ENCODE results near the gene KRTCAP2.
A peak's percentile ranks its signal among the peaks of the same experiment; 100 is the strongest.
"Not testable (repeated sequence)": the region's sequence is repeated elsewhere in the genome, so short reads cannot be mapped to it uniquely, and the experiment has no call there.

Gene KRTCAP2

DNA sequence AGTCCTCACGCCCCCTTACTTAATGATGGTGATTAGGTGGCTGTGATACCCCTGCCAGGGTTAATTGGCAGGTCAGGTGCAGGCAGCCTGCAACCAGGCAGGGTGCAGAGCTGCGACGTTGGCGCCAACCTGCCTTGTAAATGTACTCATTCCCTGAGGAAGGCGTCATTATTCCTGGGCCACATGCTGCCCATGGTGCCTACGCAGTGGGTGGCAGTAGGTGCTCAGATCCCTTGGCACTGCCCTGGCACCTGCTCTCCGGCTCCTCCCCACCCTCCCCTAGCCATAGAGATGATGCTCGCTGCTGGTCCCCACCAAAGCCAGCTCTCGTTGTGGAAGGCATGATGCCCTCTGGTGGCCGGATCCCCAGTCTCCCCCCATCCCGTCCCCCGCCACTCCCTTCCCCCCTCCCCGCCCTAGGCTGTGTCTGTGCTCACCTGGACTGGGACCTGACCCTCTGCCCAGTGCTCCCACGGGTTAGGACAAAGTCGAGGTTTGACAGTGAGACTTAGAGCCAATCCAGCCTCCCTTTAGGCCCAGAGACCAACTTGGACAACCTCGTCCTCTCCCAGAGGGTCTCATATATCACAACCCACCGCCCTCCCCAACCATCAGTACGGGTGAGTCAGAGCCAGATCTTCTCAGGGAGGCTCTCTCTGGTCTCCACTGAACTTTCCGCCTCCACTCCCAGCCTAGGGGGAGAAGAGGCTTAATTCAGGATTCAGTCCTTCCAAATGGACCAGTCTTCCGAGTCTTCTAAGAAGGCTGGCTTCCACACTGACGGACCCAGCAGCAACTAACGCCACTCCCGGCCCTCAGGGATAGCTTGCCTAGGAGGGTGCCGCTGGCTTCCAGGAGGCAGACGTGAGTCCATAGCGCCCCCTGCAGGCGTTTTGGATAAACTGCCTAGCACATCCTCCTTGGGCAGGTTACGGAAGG lies 5.7 kb downstream of the KRTCAP2 start:
- peak; percentile 47 for DNase-seq

DNA sequence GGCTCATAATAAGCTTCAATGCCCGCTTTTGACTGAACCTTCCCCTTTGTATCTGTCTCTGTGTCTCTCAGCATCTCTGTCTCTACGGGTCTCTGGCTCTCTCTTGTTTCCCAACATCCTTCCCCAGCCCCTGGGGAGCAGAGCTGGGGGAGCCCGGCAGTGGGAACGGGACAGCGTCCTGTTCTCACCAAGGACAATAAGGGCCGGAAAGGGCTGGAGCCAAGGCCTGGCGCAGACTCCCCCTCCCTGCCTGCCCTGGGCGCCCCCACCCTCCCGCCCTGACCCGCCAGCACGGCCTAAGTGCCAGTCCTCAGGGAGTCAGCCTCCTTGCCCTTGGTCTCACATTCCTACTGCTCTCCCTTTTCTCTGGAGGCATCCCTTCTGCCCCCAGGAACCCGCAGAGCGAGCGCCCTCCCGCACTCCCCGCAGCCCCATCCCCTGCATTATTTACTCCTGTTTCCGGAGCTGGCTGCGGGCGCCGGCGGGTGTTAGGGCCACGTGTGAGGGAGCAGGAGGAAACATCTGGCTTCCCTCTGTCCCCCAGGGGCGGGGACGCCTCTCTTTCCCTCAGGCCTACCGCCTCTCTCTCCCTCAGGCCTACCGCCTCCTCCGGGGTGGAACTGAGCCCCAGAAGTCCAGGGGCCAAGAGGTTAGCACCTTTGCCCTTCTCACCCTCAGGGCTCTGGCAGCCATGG lies 6.5 kb downstream of the KRTCAP2 start:
- no peak for DNase-seq

DNA sequence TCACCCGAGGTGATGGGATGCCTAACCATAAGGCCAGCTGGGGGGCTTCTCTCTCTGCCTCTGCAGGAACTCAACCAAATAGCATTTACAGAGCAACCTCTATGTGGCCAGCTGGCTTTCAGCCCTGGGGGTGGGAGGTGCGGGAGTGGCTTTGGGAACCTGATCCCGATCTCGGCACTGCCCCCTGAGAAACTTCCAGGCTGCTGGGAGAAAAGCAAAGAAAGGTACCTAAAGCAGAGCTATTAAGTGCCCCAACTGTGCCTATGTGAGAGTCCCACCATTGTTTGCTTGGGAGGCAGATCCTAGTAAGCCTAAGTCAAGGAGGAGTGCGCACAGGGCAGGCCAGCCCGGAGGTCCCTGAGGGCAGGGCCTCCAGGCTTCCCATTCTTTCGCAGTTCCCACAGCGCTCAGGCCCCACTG lies 7.0 kb downstream of the KRTCAP2 start:
- DNase-seq = no peak

DNA sequence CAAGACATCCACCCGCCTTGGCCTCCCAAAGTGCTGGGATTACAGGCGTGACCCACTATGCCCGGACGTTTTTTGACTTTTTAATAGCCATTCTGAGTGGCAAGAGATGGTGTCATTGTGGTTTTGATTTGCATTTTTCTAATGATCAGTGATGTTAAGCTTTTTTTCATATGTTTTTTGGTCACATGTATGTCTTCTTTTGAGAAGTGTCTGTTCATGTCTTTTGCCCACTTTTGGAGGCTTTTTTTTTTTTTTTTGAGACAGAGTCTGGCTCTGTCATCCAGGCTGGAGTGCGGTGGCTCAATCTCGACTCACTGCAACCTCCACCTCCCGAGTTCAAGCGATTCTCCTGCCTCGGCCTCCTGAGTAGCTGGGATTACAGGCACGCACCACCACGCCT lies 8.5 kb downstream of the KRTCAP2 start:
- not testable (repeated sequence) for DNase-seq

DNA sequence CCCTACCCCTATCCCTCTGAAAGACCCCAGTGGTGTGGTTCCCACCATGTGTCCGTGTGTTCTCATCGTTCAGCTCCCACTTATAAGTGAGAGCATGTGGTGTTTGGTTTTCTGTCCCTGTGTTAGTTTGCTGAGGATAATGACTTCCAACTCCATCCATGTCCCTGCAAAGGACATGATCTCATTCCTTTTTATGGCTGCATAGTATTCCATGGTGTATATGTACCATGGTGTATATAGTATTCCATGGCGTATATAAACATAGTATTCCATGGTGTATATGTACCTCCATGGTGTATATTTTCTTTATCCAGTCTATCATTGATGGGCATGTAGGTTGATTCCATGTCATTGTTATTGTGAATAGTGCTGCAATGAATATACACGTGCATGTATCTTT lies 9.3 kb downstream of the KRTCAP2 start:
- DNase-seq = not testable (repeated sequence)

DNA sequence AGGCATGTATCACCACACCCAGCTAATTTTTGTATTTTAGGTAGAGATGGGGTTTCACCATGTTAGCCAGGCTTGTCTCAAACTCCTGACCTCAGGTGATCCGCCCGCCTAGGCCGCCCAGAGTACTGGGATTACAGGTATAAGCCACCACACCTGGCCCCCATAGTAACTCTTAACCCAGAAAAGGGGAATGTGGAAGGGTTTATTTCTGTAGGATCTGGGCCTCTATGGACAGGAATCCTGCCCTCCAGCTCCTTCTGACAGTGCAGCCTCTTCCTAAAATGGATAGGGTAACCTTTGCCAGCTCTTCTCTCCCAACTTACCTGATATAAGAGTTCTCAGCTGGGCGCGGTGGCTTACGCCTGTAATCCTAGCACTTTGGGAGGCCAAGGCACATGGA lies 10.5 kb downstream of the KRTCAP2 start:
- not testable (repeated sequence) for DNase-seq

DNA sequence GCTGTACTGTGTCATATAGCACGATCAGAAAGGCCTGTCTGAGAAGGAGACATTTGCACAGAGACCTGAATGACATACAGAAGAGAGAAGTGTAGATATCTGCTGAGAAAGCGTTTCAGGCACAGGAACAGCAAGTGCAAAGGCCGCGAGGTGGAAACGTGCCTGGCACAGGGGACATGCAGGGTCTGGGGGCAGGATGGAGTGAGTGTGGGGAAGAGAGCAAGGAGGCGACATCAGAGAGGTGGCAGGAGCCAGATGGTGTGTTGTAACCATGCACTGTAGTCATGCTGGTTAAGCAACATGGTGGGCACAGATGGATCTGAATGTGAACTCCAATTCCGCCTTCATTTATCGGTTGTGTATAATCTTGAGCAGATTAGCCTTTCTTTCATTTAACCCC lies 13.0 kb downstream of the KRTCAP2 start:
- no peak for DNase-seq

DNA sequence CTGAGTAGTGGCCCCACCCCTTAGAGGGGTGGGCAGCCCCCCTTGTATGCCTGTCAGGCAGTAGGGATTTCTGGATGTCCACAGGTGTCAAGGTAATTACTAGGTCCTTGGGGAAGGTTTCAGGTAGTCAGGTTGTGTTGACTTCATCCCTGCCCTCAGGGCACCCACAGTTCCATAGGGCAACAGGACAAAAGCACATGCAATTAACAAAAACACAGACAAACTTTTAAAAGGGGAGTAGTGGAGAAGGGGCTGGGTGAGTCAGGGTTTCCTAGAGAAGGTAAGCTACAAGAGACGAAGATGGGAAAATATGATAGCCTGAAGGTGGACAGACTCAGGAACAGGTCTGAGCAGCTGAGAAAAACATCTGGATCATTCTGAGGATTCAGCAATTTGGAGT lies 14.1 kb downstream of the KRTCAP2 start:
- no peak for DNase-seq

DNA sequence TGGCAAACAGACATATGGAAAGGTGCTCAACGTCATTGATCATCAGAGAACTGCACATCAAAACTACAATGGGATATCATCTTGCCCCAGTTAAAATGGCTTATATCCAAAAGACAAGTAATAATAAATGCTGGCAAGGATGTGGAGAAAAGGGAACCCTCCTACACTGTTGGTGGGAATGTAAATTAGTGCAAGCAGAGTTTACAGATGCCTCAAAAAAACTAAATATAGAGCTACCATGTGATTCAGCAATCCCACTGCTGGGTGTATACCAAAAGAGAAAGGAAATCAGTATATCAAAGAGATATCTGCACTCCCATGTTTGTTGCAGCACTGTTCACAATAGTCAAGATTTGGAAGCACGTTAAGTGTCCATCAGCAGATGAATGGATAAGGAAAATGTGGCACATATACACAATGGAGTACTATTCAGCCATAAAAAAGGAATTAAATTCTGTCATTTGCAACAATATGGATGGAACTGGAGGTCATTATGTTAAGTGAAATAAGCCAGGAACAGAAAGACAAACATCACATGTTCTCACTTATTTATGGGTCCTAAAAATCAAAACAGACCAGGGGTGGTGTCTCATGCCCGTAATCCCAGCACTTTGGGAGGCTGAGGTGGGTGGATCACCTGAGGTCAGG lies 17.0 kb downstream of the KRTCAP2 start:
- DNase-seq = not testable (repeated sequence)

DNA sequence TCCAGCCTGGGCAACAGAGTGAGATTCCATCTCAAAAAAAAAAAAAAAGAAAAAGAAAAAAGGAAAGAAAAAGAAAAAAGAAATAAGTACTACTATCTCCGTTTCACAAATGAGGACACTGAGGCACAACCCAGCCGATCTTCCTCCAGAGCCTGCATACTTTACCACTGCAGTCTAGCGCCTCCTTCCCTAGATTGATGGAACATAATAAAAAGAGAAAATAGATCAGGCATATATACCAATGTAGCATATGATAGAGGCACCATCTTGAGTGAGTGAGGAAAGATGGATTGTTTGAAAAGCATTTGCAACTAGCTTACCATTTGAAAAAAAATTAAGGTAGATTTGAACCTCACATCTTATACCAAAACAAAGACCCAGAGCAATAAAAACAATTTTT lies 27.6 kb downstream of the KRTCAP2 start:
- no peak for DNase-seq

DNA sequence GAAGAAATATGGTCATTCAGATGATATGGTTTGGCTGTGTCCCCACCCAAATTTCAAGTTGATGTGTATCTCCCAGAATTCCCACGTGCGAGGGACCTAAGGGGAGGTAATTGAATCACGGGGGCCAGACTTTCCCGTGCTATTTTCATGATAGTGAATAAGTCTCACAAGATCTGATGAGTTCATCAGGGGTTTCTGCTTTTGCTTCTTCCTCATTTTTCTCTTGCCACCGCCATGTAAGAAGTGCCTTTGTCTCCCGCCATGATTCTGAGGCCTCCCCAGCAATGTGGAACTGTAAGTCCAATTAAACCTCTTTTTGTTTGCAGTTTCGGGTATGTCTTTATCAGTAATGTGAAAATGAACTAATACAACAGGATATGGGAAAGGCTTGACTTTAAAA lies 31.4 kb downstream of the KRTCAP2 start:
- no peak for DNase-seq

DNA sequence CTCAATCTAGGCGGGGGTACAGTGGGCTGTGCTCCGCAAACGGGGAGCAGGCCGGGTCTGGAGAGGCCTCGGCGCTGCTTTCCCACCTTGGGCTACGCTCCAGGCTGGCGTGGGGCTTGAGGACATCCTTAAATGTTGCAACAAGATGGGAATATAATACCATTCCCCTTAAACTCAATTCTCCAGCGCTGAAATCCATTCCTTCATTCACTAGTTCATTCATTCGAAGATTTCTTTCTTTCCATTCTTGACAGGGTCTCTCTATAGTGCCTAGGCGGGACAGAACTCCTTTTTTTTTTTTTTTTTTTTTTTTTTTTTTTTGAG lies 32.5 kb downstream of the KRTCAP2 start:
- DNase-seq = no peak

DNA sequence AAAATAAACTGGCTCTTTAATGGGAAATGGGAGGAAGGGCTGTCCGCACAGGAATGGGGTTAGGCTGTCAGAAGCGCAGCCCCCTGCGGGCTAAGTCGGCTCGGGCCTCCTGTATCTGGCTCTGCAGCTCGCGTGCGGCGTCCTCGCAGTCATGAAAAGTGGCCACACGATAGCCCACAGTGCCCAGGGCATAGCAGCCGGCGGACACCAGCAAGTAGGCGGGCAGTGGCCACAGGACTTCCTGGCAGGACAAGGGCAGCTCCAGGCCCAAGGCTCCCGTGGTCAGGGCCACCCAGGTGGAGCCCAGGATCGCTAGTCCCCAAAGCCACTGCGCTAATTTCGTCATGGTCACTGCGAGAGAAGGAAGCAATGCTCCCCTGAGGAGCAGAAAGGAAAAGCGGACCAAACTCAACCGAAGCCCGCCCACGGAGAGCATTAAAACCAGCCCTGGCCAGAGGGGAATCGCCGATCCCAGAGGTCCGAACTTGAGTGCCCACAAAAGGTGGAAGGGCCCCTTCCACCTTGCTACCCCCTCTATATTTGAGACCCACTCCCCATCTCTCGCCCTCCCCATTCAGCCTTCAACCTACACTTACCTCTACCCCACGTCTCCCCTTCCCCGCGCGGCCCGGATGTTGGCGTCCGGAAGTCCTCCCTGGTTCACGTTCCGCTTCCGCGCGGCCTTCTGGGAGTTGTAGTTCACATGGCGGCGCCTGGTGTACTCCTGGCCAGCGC lies 33.0 kb downstream of the KRTCAP2 start, which contains the start of gene DPM3:
Gene DPM3, minus strand, starts transcription at position 637 of the 735 bp plus-strand sequence. Its CDS starts 291 bp downstream, at position 346.
- DNase-seq = peak; percentile 87

DNA sequence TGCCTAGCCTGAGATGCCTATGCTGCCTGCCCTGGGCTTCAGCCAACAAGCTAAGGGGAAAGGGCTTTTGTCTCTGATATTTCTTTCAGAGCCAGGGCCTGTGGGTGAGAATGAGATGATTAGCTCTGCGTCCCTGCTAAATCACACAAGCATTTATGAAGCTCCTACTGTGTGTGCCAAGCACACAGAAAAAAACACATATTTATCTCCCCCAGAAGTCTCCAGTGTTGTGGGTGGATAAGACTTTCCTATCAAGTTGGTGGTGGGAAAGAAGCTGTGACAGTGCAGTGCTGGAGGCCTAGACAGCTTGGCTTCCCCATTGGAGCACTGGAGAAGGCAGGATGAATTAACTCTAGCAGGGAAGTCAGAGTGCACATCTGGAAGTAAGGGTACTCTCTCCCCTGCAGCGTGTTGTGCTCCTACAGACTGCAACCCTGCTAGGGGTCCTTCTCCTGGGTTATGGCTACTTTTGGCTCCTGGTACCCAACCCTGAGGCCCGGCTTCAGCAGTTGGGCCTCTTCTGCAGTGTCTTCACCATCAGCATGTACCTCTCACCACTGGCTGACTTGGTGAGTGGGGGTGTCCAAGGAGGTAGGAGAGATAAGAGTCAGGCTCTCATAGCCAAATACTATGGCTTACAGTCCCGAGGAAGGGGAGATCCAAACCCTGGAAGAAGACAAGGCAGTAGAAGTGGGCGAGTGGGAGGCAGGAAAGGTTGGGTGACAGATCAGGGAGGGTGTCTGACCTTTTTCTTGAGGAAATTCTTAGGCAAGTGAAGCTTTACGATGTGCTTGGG lies 35.8 kb downstream of the KRTCAP2 start:
- no peak for DNase-seq

DNA sequence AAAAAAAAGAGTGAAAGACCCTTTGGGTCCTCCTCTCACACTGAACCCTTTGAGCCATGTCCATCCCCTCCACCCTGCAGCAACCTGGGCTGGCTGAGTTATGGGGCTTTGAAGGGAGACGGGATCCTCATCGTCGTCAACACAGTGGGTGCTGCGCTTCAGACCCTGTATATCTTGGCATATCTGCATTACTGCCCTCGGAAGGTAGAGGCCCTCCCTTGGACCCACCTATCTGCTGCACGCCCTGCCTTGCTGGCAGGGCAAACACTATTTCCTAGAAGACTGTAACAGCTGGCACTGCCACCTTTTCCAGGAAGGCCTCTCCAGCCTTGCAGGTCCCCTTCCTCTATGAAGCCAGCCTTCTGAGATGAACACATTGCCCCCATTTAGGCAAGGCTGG lies 36.4 kb downstream of the KRTCAP2 start:
- DNase-seq = no peak

DNA sequence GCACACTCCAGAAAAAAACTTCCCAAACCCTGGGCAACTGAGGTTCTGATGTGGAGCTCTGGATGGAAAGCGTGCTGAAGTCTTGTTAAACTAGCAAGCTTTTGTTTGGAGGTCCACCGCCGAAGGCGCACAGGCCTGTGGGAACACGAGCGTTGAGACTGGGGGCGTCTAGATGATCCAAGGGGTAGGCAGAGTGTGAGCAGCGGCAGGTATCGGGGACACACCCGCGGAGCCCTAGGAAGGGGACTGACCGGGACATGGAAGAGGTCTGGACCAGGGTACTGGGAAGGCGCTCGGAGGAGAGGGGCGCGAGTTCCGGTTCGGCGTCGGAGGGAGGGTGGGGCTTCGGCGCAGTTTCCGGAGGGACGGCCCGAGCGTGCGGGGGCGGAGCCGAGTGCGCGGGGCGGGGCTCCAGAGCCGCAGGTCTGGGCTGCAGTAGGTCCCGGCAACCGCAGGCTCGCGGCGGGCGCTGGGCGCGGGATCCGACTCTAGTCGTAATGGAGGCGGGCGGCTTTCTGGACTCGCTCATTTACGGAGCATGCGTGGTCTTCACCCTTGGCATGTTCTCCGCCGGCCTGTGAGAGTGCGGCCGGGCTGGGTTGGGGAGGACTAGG lies 37.6 kb downstream of the KRTCAP2 start, which contains the start of gene SLC50A1:
Gene SLC50A1, plus strand, starts transcription at position 438 of the 614 bp plus-strand sequence. Its CDS starts 60 bp downstream, at position 498.
- DNase-seq = peak; percentile 81

DNA sequence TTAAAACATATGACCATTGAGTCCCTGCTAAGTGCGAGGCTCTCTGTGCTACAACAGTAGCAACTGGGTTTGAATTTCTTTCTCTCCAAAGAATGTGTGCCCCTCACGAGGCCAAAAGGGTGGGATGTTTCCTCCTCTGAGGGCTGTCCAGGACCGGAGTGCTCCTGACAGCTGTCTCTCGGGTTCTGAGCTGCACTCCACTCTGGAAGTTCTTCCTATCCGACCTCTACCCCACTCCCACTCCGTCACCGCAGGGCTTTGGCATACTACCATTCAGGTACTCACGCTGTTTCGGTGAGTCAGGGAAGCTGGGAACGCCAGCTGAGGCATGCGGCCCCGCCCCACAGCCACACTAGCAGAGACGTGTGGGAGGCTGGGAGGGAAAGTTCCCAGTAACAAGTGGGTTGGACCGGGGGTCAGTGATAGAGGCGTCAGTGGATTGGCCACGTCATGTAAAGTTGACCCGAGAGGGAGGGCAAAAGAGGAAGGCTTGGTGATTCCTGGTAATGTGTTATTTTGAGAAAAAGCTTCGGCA lies 38.2 kb downstream of the KRTCAP2 start:
- DNase-seq = peak; percentile 94

DNA sequence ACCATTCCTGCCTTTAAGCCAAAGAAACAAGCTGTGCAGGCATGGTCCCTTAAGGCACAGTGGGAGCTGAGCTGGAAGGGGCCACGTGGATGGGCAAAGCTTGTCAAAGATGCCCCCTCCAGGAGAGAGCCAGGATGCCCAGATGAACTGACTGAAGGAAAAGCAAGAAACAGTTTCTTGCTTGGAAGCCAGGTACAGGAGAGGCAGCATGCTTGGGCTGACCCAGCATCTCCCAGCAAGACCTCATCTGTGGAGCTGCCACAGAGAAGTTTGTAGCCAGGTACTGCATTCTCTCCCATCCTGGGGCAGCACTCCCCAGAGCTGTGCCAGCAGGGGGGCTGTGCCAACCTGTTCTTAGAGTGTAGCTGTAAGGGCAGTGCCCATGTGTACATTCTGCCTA lies 38.8 kb downstream of the KRTCAP2 start:
- no peak for DNase-seq

DNA sequence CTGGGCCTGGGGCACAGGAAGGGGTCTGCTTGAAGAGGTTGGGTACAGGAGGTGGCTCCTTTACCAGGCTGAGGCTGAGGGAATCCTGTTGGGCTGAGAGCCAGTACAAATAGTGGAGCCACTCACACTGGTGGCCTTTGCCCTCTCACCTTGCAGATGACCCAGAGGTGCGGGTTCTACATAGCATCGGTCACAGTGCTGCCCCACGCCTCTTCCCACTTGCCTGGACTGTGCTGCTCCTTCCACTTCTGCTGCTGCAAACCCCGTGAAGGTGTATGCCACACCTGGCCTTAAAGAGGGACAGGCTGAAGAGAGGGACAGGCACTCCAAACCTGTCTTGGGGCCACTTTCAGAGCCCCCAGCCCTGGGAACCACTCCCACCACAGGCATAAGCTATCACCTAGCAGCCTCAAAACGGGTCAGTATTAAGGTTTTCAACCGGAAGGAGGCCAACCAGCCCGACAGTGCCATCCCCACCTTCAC lies 39.3 kb downstream of the KRTCAP2 start:
- DNase-seq = no peak

DNA sequence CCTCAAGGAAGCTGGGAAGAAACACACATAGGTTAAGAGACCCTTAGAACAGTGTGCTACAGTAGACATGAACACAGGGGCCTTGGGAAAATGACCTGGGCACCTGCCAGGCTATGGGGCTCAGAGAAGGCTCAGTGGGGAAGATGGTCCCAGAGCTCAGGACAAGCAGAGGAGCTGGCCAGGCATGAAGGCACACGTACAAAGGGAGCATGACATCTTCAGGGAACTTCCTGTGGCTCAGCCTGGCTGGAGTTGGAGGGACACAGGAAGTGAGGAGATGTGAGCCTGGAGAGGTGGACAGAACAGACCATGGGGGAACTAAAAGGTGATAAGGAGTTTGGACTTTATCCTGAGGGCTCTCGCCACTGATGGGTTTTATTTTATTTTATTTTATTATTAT lies 41.2 kb downstream of the KRTCAP2 start:
- no peak for DNase-seq

DNA sequence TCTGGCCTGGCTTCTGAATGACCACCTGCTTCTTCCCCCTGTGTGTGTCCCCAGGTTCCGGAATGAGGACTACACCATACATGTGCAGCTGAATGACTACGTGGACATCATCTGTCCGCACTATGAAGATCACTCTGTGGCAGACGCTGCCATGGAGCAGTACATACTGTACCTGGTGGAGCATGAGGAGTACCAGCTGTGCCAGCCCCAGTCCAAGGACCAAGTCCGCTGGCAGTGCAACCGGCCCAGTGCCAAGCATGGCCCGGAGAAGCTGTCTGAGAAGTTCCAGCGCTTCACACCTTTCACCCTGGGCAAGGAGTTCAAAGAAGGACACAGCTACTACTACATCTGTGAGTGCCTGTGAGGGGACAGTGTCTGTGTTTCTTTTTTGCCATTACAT lies 41.8 kb downstream of the KRTCAP2 start:
- DNase-seq = no peak
